K562 (cell line): ENCODE results near the gene ADAMTSL3. TPM values are rescaled to one million over a fixed set of nuclear protein-coding genes. Genes with fewer than 3 reads are reported as not detected.

Experiments
- ATAC-seq: fragments of 200-7000 bp; cut with Tn5 transposase; 3 replicates; pipeline ENCODE4 v1.9.1; 2020; ENCODE audit warnings: moderate library complexity
- BruUV-seq: library from RNA; stranded (reverse); fragments of 400-500 nt; replicated peaks from 2 replicates; lab custom pipeline; 2021; lab: Mats Ljungman, UMichigan
- CTCF ChIA-PET: fragments of 300-600 bp; formaldehyde crosslinking; extraction: SDS; loops from one replicate; lab custom pipeline; 2021; ENCODE audit warnings: low intra/inter-chr PET ratio; lab: Yijun Ruan, JAX
- POLR2A ChIA-PET: fragments of 300-600, 350-650 bp; sonication (Branson Sonifier 250); formaldehyde crosslinking; extraction: SDS; loops from one replicate; lab custom pipeline; 2021; ENCODE audit warnings: antibody characterized with exemption, inconsistent platforms; lab: Yijun Ruan, JAX
- DNase-seq, 4 experiments: peaks; one replicate each; pipeline versions ENCODE4 v3.0.0 to v3.0.0-alpha.2; 2011 to 2018; ENCODE audit warnings: low spot score in 3 of 4, mixed read lengths in 3 of 4; ENCODE audit errors: extremely low read depth in 1 of 4
- FAIRE-seq: peaks from 2 replicates; lab custom pipeline; 2011; peaks lifted over from hg19 to GRCh38; lab: Jason Lieb, UNC
- H2AFZ ChIP-seq: 2 replicates; pipeline ENCODE4 v1.6.0; 2011; ENCODE audit warnings: low read depth, low read length, control low read depth, inconsistent platforms
- H3K27ac ChIP-seq: fragments of 200-600 bp; 3 replicates; pipeline ENCODE4 v1.8.0; 2011; ENCODE audit warnings: low read depth, mild to moderate bottlenecking, control low read depth, inconsistent platforms, low read length, moderate library complexity, mixed read lengths; ENCODE audit errors: extremely low read depth
- H3K27me3 ChIP-seq, 2 experiments: fragments of 300-600 bp in 1 of 2; 2 replicates in 1 of 2; 3 replicates in 1 of 2; pipeline versions ENCODE4 v1.6.0 to v1.8.0; 2011; ENCODE audit warnings: inconsistent platforms in 2 of 2, low read length in 2 of 2, mild to moderate bottlenecking in 1 of 2, mixed read lengths in 1 of 2, moderate library complexity in 1 of 2; ENCODE audit not compliant: control insufficient read depth in 2 of 2, insufficient read depth in 2 of 2
- H3K36me3 ChIP-seq: fragments of 300-600 bp; 3 replicates; pipeline ENCODE4 v1.8.0; 2011; ENCODE audit warnings: mild to moderate bottlenecking, low read length, inconsistent platforms; ENCODE audit not compliant: control insufficient read depth, insufficient read depth
- H3K4me1 ChIP-seq, 2 experiments: fragments of 200-600 bp in 1 of 2; replicated peaks in 1 of 2; 2 replicates in 1 of 2; 3 replicates in 1 of 2; pipeline versions ENCODE4 v1.5.1 to v1.8.0; 2011; ENCODE audit warnings: inconsistent platforms in 2 of 2, low read length in 2 of 2, mild to moderate bottlenecking in 1 of 2, mixed read lengths in 1 of 2, moderate library complexity in 1 of 2; ENCODE audit not compliant: control insufficient read depth in 2 of 2, insufficient read depth in 2 of 2
- H3K4me2 ChIP-seq: 2 replicates; pipeline ENCODE4 v1.6.1; 2011; ENCODE audit warnings: low read length, control low read depth, inconsistent platforms, mixed read lengths; ENCODE audit not compliant: insufficient read depth
- H3K4me3 ChIP-seq: fragments of 200-600 bp; sonication (generic), shearing (Covaris generic); 2 replicates; pipeline ENCODE4 v1.5.1; 2016; ENCODE audit warnings: control low read depth, inconsistent platforms
- H3K79me2 ChIP-seq: fragments of 200-600 bp; 3 replicates; pipeline ENCODE4 v1.8.0; 2011; ENCODE audit warnings: low read length, inconsistent platforms; ENCODE audit not compliant: control insufficient read depth, insufficient read depth
- H3K9ac ChIP-seq, 2 experiments: 2 replicates each; pipeline versions ENCODE4 v1.6.0 to v1.6.1; 2011; ENCODE audit warnings: low read depth in 2 of 2, low read length in 2 of 2, control low read depth in 1 of 2, inconsistent platforms in 1 of 2, mild to moderate bottlenecking in 1 of 2, mixed read lengths in 1 of 2; ENCODE audit not compliant: insufficient read depth in 1 of 2
- H3K9me1 ChIP-seq: one replicate; pipeline ENCODE4 v1.6.0; 2011; ENCODE audit warnings: inconsistent platforms, mild to moderate bottlenecking, low read length, moderate library complexity; ENCODE audit not compliant: control insufficient read depth, insufficient read depth
- H3K9me3 ChIP-seq: replicated peaks from 2 replicates; pipeline ENCODE4 v1.5.1; 2011; ENCODE audit warnings: low read depth, low read length, inconsistent platforms; ENCODE audit not compliant: control insufficient read depth, insufficient read depth
- H4K20me1 ChIP-seq: replicated peaks from 2 replicates; pipeline ENCODE4 v1.6.1; 2011; ENCODE audit warnings: low read length, inconsistent platforms, mixed read lengths; ENCODE audit not compliant: control insufficient read depth, insufficient read depth
- CBX2 ChIP-seq: fragments of 200-600 bp; sonication (generic); IDR thresholded peaks from one replicate; pipeline ENCODE4 v1.6.1; 2012; ENCODE audit warnings: mild to moderate bottlenecking, low read length, inconsistent platforms; ENCODE audit not compliant: insufficient read depth, poor library complexity, severe bottlenecking
- E2F4 ChIP-seq: sonication (generic); formaldehyde crosslinking; IDR thresholded peaks from 2 replicates; pipeline ENCODE4 v1.8.0; 2022; ENCODE audit warnings: mild to moderate bottlenecking, low read depth, missing genetic modification reagents
- ELK3 ChIP-seq: fragments of 450-650 bp; formaldehyde crosslinking; IDR thresholded peaks from 2 replicates; pipeline ENCODE4 v1.4.0; 2020; ENCODE audit warnings: mild to moderate bottlenecking
- PML ChIP-seq: IDR thresholded peaks from 2 replicates; pipeline ENCODE4 v1.6.1; 2012; ENCODE audit warnings: low read length, inconsistent platforms
- SIN3B ChIP-seq: fragments of 450-650 bp; IDR thresholded peaks from 2 replicates; pipeline ENCODE4 v1.6.1; 2017; ENCODE audit warnings: low read depth, mild to moderate bottlenecking, moderate library complexity
- TEAD1 ChIP-seq, 2 experiments: fragments of 450-650 bp in 1 of 2; sonication (generic) in 1 of 2; formaldehyde crosslinking; IDR thresholded peaks; 2 replicates each; pipeline versions ENCODE4 v1.4.0 to v1.8.0; 2020 to 2022; ENCODE audit warnings: mild to moderate bottlenecking in 2 of 2, missing genetic modification reagents in 1 of 2
- TFAM ChIP-seq: fragments of 250-450 bp; sonication (Bioruptor Pico); conservative IDR thresholded peaks from 2 replicates; pipeline ENCODE4 v1.5.0; 2021; ENCODE audit warnings: mild to moderate bottlenecking, moderate library complexity
- WGBS: fragments of 100-300 bp; shearing (Covaris generic); methylation state at CpG from one replicate; pipeline ENCODE4 v1.1.6; 2016; ENCODE audit warnings: low coverage, mixed read lengths; ENCODE audit not compliant: insufficient coverage; ENCODE audit errors: missing lambda C conversion rate; 5-methylcytosine and 5-hydroxymethylcytosine counted together
- in situ Hi-C: fragments of 300-500 bp; cut with MboI; formaldehyde crosslinking; loops from 4 replicates; pipeline ENCODE4 v1.15.0; 2018; ENCODE audit warnings: inconsistent platforms, mixed read lengths
- intact Hi-C: fragments of 100-400 bp; cut with micrococcal nuclease; formaldehyde crosslinking; loops from 2 replicates; pipeline ENCODE4 v1.14.2; 2022
- polyA plus RNA-seq, 8 experiments: library from polyadenylated mRNA; depleted of rRNA in 4 of 8; stranded (reverse) in 5 of 8; unstranded in 3 of 8; fragments of >200 nt; fragmentation: Nextera tagmentation in 2 of 8; fragmentation: Illumina TruSeq in 1 of 8; extraction: Ambion mirVana in 2 of 8; extraction: Trizol in 1 of 8; gene quantifications; 2 replicates each; pipeline versions ENCODE4 v1.2.1 to v1.2.3, GENCODE V29; 2011 to 2014; ENCODE audit warnings: inconsistent platforms in 1 of 8, missing spikeins in 1 of 8
- total RNA-seq, 7 experiments: library from RNA; depleted of rRNA in 6 of 7; stranded (reverse); fragments of >200 nt in 6 of 7; fragmentation: Illumina TruSeq in 2 of 7; extraction: Trizol in 2 of 7; gene quantifications; 2 replicates each; pipeline versions ENCODE4 v1.2.1 to v1.2.3, GENCODE V29; 2011 to 2021; ENCODE audit warnings: low replicate concordance in 1 of 7
- TF ChIP-seq, protein P1 (sequence below), 2 experiments: fragments of 450-650 bp; formaldehyde crosslinking in 1 of 2; IDR thresholded peaks; 2 replicates each; pipeline versions ENCODE4 v1.4.0 to v1.6.1; 2014 to 2020; ENCODE audit warnings: mild to moderate bottlenecking in 2 of 2, borderline replicate concordance in 1 of 2, low read depth in 1 of 2
- TF ChIP-seq, protein P2 (sequence below): sonication (generic); formaldehyde crosslinking; IDR thresholded peaks from 2 replicates; pipeline ENCODE4 v1.5.0; 2020; ENCODE audit warnings: missing genetic modification reagents
- TF ChIP-seq, protein P3 (sequence below): sonication (generic); IDR thresholded peaks from 2 replicates; pipeline ENCODE4 v1.6.1; 2016

ADAMTSL3 gene
- total and polyA plus RNA-seq, 9 of the 15 experiments (the other 6 are each of a cell fraction or from before 2014, with no cell fraction given): 0.01 to 0.18 (median 0.07) TPM; not detected in 3

DNA sequence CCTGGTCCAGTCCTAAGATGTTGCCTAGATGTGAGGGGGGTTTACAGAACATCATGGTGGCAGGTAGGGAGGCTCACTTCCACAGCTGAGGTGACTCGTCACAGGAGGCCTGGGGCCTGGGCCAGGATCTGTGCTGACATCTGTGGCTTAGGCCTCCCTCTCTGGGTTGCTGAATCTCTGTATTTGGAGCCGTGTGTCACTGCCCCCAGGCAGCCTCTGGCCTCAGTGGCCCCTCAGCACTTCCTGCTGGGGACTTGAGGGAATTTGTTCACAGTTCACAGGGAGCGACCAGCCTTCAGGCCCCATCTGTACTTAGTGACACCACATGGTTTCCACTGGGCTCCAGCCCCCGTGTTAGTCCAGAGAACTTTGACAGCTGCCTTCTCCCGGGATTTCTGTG lies 41.7 kb upstream of the ADAMTSL3 start:
- POLR2A ChIA-PET: interaction anchor here (0.7 kb wide), 1 partner anchor 18 kb away, joined by 3 read pairs; no protein-coding TSS in a partner anchor
- ATAC-seq (no peak), DNase-seq (no peak), FAIRE-seq (no peak)
- in situ Hi-C loops (no loop called here), intact Hi-C loops (no loop called here)
- no peak overlapping the region for H3K4me3 ChIP-seq
- no peaks in the 10 kb centered on the region for H3K9me3 ChIP-seq
- H2AFZ ChIP-seq: no peak overlapping the region
- no peaks in the 10 kb centered on the region for H3K79me2 ChIP-seq
- no peaks in the 10 kb centered on the region for H3K27me3 ChIP-seq
- no peaks in the 10 kb centered on the region for H3K36me3 ChIP-seq
- WGBS: 38% methylated on average over 4 of the region's 5 CpGs
- no TSS peak for BruUV-seq
- no peaks in the 10 kb centered on the region for H3K9me1 ChIP-seq
- H4K20me1 ChIP-seq: no peaks in the 10 kb centered on the region
- CTCF ChIA-PET: no interaction called here
- H3K9ac ChIP-seq: no peak overlapping the region
- H3K4me1 ChIP-seq: no peaks in the 10 kb centered on the region
- H3K27ac ChIP-seq: no peak overlapping the region
- H3K4me2 ChIP-seq: no peak overlapping the region
- TF ChIP-seq ELK3 (CRISPR knock-in tag) (no peak), CBX2 (no peak), SIN3B (no peak), TFAM (CRISPR knock-in tag) (no peak), PML (no peak), E2F4 (CRISPR knock-in tag) (no peak), TEAD1 (CRISPR knock-in tag; IDR thresholded peaks at IDR 0.05) (no peak)
- TF ChIP-seq, protein P1, sequence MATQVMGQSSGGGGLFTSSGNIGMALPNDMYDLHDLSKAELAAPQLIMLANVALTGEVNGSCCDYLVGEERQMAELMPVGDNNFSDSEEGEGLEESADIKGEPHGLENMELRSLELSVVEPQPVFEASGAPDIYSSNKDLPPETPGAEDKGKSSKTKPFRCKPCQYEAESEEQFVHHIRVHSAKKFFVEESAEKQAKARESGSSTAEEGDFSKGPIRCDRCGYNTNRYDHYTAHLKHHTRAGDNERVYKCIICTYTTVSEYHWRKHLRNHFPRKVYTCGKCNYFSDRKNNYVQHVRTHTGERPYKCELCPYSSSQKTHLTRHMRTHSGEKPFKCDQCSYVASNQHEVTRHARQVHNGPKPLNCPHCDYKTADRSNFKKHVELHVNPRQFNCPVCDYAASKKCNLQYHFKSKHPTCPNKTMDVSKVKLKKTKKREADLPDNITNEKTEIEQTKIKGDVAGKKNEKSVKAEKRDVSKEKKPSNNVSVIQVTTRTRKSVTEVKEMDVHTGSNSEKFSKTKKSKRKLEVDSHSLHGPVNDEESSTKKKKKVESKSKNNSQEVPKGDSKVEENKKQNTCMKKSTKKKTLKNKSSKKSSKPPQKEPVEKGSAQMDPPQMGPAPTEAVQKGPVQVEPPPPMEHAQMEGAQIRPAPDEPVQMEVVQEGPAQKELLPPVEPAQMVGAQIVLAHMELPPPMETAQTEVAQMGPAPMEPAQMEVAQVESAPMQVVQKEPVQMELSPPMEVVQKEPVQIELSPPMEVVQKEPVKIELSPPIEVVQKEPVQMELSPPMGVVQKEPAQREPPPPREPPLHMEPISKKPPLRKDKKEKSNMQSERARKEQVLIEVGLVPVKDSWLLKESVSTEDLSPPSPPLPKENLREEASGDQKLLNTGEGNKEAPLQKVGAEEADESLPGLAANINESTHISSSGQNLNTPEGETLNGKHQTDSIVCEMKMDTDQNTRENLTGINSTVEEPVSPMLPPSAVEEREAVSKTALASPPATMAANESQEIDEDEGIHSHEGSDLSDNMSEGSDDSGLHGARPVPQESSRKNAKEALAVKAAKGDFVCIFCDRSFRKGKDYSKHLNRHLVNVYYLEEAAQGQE (IDR thresholded peaks at IDR 0.05; ENCODE audit: borderline replicate concordance): no peak
- TF ChIP-seq, protein P1 (CRISPR knock-in tag; IDR thresholded peaks at IDR 0.05; ENCODE audit: low read depth): no peak
- TF ChIP-seq, protein P2, sequence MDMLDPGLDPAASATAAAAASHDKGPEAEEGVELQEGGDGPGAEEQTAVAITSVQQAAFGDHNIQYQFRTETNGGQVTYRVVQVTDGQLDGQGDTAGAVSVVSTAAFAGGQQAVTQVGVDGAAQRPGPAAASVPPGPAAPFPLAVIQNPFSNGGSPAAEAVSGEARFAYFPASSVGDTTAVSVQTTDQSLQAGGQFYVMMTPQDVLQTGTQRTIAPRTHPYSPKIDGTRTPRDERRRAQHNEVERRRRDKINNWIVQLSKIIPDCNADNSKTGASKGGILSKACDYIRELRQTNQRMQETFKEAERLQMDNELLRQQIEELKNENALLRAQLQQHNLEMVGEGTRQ (CRISPR knock-in tag): no peak
- TF ChIP-seq, protein P3, sequence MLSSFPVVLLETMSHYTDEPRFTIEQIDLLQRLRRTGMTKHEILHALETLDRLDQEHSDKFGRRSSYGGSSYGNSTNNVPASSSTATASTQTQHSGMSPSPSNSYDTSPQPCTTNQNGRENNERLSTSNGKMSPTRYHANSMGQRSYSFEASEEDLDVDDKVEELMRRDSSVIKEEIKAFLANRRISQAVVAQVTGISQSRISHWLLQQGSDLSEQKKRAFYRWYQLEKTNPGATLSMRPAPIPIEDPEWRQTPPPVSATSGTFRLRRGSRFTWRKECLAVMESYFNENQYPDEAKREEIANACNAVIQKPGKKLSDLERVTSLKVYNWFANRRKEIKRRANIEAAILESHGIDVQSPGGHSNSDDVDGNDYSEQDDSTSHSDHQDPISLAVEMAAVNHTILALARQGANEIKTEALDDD: no peak
